Sigmoid colon (tissue), 4 donors: ENCODE results near the gene SPATA13.

ENCODE experiments used
- CTCF ChIP-seq, 4 experiments: fragments of 450-650 bp in 3 of 4; fragments of 200-600 bp in 1 of 4; IDR thresholded peaks; one replicate each; pipeline ENCODE4 v1.5.1; 2016 to 2019; ENCODE audit warnings: antibody characterized with exemption in 4 of 4, mild to moderate bottlenecking in 3 of 4, moderate library complexity in 2 of 4
- EP300 ChIP-seq, 4 donors: sonication (generic); formaldehyde crosslinking; IDR thresholded peaks; one replicate each; pipeline ENCODE4 v1.6.1; 2017; ENCODE audit warnings: antibody characterized with exemption in 4 of 4
- POLR2A ChIP-seq, 2 donors: fragments of 450-650 bp; IDR thresholded peaks; one replicate each; pipeline ENCODE4 v1.6.1; 2016; ENCODE audit warnings: antibody characterized with exemption in 2 of 2, mild to moderate bottlenecking in 2 of 2, moderate library complexity in 2 of 2
- POLR2AphosphoS5 ChIP-seq, 4 donors: sonication (generic); formaldehyde crosslinking; IDR thresholded peaks; one replicate each; pipeline ENCODE4 v1.6.1; 2017; ENCODE audit warnings: antibody characterized with exemption in 4 of 4

GRCh38 chr13:24173795-24174194 lies 13.3 kb downstream of the SPATA13 start:
- no peak for TF ChIP-seq POLR2AphosphoS5 (IDR thresholded peaks at IDR 0.05)
- no peak for TF ChIP-seq CTCF (IDR thresholded peaks at IDR 0.05)
- no peak for TF ChIP-seq EP300 (IDR thresholded peaks at IDR 0.05)
- no peak for TF ChIP-seq POLR2A (IDR thresholded peaks at IDR 0.05)
